A673 (cell line): ENCODE data around the gene TDP1.

Experiments used
- CTCF ChIP-seq: fragments of 300-800, 200-600 bp; sonication (generic); conservative IDR thresholded peaks from 2 replicates; pipeline ENCODE4 v1.5.1; 2017; ENCODE audit warnings: low read depth, mild to moderate bottlenecking, antibody characterized with exemption, low read length, moderate library complexity, mixed read lengths
- EZH2 ChIP-seq: fragments of 200-600 bp; sonication (generic); IDR thresholded peaks from 2 replicates; pipeline ENCODE4 v1.6.1; 2017; ENCODE audit warnings: borderline replicate concordance, low read depth, mild to moderate bottlenecking, mixed read lengths, antibody characterized with exemption, low read length; ENCODE audit not compliant: poor library complexity, severe bottlenecking

GRCh38 chr14:89959853-89960445, 4.2 kb downstream of the TDP1 start:
- TF ChIP-seq CTCF (no peak), EZH2 (no peak)
